ELF-1 (cell line): Measurements from ENCODE around the gene POLD1.
"Not testable (repeated sequence)": the region's sequence is repeated elsewhere in the genome, so short reads cannot be mapped to it uniquely, and the experiment has no call there.

ENCODE experiments used
- DNase-seq: peaks from one replicate; pipeline ENCODE4 v3.0.0-alpha.2; 2016; ENCODE audit warnings: low read depth, low spot score

POLD1 gene

DNA sequence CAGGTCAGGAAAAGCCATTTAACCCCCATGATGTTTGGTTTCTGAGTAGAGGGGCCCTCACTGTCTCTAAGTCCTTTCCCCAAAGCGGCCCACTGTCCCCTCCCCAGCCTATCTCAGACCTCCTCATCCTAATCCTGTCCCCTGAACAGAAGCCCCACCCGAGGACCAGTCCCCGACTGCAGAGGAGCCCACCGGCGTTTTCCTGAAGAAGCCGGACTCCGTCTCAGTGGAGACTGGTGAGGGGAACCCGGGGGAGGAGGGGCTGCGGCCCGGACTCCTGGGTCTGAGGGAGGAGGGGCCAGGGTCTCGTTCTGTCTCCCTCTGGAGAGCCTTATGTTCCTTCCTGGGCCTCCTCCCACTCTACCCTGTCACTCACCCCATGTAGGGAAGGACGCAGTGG lies 51.5 kb downstream of the POLD1 start:
- DNase-seq = no peak

DNA sequence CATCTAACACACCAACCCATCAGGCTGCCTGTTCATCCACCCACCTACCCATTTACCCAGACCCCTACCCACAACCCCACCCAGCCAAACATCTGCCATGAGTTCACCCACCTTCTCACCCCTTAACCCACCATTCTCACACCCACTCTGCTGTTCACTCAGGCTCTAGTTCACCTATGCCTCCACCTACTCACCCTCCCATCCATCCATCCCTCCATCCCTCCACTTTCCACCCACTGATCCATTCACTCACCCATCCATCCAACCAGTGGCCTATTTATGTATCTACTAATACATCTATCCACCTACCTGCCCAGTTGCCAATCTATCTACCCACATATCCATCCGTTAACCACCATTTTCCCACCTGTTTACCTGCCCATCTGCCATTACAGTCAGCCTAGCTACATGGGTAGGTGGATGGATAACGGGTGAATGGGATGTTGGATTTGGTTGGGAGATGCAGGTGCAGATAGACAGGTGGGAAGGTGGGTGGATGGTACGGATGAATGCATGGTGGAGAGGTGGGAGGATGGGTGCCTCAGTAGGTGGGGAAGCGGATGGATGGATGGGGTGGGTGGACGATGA lies 53.8 kb downstream of the POLD1 start:
- no peak for DNase-seq

GRCh38 chr19:50439130-50439529 lies 55.0 kb downstream of the POLD1 start:
- not testable (repeated sequence) for DNase-seq

- DNase-seq = no peak
These were observed 59.9 kb downstream of the POLD1 start for GRCh38 chr19:50444059-50444458.

DNA sequence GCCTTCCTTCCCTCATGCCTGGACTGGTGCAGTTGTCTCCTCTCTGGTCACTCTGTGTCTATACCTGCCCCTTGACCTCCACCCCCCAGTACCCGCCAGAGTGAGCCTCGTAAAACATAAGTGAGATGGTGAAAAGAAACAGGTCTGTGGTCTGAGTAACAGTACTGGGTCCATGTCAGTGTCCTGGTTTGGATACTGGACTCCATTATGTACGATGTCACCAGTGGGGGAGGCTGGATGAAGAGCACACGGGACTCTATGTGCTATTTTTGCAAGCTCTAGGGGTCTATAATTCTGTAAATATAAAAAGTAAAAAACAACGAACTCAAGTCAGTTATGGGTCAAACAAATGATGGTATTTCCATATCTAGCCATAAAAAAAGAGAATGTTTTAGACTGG lies 62.9 kb downstream of the POLD1 start:
- no peak for DNase-seq

- no peak for DNase-seq
These were observed 63.6 kb downstream of the POLD1 start for GRCh38 chr19:50447750-50448149.

DNA sequence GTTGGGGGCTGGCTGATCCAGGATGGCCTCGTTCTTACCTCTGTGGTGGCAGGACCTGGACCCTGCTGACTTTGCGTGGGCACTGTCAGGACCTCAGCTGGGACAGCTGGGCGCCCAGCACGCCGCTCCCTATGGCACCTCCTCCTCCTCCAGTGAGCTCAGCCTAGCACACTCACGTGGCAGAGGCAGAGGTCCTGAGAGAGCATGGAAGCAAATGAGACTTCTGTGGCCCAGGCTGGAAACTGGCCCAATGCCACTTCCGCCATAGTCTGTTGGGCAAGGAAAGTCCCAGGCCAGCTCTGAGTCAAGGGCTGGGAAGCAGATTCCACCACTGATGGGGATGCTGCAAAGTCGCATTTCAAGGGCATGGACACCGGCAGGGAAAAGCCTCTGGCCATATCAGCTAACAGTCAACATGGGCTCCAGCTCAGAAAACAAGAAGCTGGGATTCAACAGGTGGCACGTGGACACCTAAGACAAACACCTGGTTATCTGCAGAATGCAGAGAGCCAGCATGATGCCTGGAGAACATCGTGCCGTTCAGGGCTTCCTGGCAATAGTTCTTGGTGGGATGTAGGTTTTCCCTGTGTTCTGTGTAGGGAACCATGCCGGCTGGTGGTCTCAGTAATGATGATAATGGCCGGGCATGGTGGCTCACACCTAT lies 65.2 kb downstream of the POLD1 start:
- DNase-seq = no peak

GRCh38 chr19:50450369-50451222 lies 66.4 kb downstream of the POLD1 start:
- DNase-seq = no peak

DNA sequence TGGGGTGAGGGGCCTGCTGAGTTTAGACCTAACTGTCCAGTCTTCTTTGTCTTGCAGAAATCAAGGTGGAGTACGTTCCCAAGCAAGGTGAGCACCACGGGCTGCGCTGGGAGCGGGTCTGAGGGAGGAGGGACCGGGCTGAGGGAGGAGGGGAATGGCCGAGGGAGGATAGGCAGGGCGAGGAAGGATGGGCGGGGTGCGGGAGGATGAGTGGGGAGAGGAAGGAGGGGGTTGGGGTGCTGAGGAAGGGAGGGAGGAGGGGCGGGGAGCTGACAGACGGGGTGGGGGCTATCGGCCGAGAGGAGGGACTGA lies 67.0 kb downstream of the POLD1 start:
- no peak for DNase-seq

GRCh38 chr19:50453243-50453642 lies 69.1 kb downstream of the POLD1 start:
- DNase-seq = no peak

DNA sequence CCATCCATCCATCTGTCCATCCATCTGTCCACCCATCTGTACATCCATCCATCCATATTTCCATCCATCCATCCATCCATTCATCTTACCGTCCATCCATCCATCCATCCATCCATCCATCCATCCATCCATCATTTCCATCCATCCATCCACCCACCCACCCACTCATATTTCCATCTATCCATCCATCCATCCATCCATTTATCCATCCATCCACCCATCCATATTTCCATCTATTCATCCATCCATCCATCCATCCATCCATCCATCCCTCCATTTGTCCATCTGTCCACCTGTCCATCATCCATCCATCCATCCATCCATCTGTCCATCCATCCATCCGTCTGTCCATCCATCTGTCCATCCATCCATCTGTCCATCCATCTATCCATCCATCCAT lies 71.8 kb downstream of the POLD1 start:
- no peak for DNase-seq

GRCh38 chr19:50457300-50457699 lies 73.2 kb downstream of the POLD1 start:
- DNase-seq = no peak

GRCh38 chr19:50458396-50459066 lies 74.4 kb downstream of the POLD1 start:
- DNase-seq = no peak

GRCh38 chr19:50459067-50459456 lies 74.9 kb downstream of the POLD1 start:
- DNase-seq = no peak

GRCh38 chr19:50459638-50460037 lies 75.5 kb downstream of the POLD1 start:
- DNase-seq = no peak

GRCh38 chr19:50460161-50460765 lies 76.1 kb downstream of the POLD1 start:
- DNase-seq = peak; percentile 22

DNA sequence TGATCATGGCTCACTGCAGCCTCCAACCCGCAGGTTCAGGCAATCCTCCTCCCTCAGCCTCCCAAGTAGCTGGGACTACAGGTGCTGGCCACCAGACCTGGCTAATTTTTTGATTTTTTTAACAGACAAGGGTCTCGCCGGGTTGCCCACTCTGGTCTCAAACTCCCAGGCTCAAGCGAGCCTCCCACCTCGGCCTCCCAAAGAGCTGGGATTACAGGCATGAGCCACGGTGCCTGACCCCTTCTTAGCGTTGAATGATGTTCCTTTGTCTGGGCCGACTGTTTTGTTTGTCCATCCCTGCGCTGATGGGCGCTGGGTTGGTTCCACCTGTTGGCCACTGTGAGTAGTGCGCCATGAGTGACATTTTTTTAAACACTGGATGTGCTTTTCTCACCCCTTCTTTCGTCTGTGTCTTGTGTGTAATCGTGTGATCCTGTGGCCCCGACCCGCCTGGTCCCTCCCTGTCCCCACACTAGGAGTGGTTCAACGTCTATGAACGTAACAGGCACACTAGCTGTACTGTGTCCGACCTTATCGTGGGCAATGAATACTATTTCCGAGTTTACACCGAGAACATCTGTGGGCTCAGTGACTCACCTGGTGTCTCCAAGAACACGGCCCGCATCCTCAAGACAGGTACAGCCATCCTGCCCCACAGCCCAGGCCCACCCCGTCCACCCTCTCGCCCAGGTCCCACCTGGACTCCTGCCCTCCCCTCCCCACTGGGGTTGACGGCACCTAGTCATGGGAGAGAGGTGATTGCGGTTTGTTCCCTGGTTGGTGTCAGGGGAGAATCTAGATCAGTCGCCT lies 77.1 kb downstream of the POLD1 start:
- DNase-seq = peak; percentile 83

DNA sequence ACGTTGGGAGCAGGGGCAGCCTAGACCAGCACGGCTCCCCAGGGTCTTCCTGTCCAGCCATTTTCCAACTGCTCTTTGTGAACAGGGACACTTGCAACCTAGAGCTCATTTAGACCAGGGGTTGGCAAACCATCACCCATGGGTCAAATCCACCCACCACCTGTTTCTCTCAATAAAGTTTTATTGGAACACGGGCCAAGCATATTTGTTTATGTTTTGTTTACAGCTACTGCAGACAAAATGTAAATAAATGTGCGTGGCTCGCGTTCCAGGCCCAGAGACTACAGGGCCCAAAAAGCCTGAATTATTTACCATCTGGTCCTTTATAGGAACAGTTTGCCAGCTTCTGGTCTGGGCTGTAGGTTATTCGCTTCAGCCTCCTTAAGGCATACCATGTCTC lies 78.8 kb downstream of the POLD1 start:
- DNase-seq = no peak

DNA sequence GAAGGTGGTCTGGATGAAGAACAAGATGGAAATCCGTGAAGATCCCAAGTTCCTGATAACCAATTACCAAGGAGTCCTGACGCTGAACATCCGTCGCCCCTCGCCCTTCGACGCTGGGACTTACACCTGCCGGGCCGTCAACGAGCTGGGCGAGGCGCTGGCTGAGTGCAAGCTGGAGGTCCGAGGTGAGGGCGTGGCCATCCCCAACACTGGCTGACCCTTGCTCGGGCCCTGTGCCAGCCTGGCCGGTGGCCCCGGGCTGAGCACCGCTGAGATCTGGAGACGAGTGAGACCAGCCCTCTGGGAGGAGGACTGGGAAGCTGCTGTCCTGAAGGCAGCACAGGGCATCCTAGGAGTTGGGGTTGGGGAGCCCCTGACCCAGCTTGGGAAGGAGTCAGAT lies 80.2 kb downstream of the POLD1 start:
- DNase-seq = no peak

GRCh38 chr19:50465000-50465399 lies 80.9 kb downstream of the POLD1 start:
- no peak for DNase-seq
